ENCODE data around the gene STRN4.

DNA sequence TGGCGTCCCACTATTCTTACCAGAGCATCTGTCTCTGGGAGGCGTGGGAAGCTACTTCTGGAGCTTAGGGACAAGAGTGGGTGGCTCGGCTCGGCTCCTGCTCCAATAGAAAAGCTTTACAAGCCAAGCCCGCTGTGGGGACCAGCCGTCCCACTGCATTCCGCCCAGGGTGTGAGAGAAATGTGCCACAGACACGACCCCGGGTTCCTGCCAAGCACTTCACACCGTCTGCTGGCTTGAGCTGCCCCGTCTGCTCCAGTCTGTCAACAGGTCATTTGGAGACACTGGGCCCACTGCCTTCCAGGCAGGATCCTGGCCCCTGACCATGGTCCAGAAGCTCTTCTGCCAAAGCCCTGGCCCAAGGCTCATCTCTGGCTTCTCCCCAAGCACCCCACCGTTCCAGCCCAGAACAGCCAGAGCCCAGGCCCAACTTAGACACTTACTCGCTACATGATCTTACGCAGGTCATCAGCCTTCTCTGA, 6.9 kb downstream of the STRN4 start:
- TF ChIP-seq CTCF (IDR thresholded peaks at IDR 0.05): no peak
- no peak for TF ChIP-seq POLR2A (IDR thresholded peaks at IDR 0.05)
